KOPT-K1 (cell line): ENCODE data around the gene KLK15.

Source experiments
- H3K27ac ChIP-seq: fragments of 200-600 bp; sonication (generic); 2 replicates; pipeline ENCODE4 v1.5.1; 2016; ENCODE audit warnings: antibody characterized with exemption, mild to moderate bottlenecking, low read depth, low read length; ENCODE audit not compliant: poor library complexity, severe bottlenecking
- H3K36me3 ChIP-seq: fragments of 200-600 bp; sonication (generic); 2 replicates; pipeline ENCODE4 v1.5.1; 2017; ENCODE audit warnings: antibody characterized with exemption, mild to moderate bottlenecking, low read length, moderate library complexity; ENCODE audit not compliant: insufficient read depth
- H3K9me3 ChIP-seq: fragments of 200-600 bp; sonication (generic); 2 replicates; pipeline ENCODE4 v1.5.1; 2017; ENCODE audit warnings: antibody characterized with exemption, low read length, mild to moderate bottlenecking; ENCODE audit not compliant: insufficient read depth, poor library complexity, severe bottlenecking

The KLK15 gene

DNA sequence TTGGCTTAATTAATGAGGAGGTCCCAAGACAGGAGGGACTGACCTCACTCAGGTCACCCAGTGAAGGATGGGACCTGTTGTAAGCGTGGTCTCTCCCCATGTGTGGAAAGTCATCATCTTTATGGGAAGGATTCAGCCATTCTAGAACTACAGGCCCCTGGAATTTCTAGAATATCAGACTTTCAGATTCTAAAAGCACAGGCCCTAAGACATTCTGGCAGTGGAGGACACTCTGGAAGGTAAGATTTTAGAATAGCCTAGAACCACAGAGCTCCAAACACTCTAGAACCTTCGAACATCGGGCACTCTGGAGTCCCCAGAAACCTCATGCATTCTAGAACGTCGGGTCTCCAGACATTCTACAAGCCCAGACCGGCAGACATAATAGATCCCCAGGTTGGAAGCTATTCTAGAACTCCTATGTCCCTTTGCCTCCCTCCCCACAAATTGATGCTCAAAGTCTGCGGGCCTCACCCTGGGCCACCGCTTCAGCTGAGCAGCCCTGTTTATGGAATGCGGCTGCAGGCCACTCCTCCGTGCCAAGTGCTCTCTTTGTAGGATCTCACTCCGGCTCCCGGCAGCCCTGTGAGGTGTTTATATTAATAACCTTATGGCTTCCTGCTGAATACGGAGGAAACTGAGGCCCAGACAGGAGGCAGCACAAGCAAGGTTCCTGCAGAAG, 1.9 kb upstream of the KLK15 start:
- H3K27ac ChIP-seq, result no peak overlapping the region

DNA sequence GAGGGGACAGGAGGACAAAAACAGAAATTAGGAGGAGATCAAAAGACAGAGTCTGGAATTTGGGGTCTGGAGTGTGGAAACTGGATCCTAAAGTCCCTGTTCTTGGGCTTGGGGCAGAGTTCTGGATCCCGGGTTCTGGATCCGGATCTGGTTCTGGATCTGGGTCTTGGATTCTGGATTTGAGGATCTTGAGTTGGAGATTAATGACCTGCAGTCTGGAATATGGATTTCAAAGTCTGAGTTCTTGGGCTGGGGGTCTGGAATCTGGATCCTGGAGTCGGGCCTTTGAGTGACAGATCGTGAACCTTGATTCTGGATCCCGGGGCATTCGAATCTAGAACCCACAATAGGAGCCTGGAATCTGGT, 411 bp upstream of the KLK15 start:
- Histone ChIP-seq H3K27ac (no peak overlapping the region), H3K9me3 (no peaks in the 10 kb centered on the region), H3K36me3 (no peaks in the 10 kb centered on the region)

More for the DNA sequence above, 1.9 kb upstream of the KLK15 start:
- no peaks in the 10 kb centered on the region for H3K36me3 ChIP-seq
- no peaks in the 10 kb centered on the region for H3K9me3 ChIP-seq

DNA sequence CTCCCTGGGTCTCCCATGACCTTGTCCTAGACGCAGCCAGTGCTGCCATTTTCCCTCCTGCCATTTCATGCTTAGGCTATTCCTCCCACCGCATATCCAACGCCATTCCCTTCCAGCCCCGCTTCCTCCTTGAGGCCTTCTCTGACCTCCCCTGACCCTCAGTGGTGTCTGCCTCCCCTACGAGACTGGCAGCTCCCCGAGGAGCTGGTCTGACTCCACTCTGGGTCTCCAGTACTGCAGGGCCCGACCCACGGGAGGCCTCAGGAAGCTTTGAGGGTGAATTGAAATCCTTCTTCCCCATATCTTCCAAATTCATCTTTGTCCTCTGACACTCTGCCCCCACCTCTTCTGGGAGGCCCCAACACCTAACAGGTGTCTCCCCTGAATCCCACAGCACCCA, 708 bp downstream of the KLK15 start:
- H3K36me3 ChIP-seq, result no peaks in the 10 kb centered on the region
- H3K9me3 ChIP-seq, result no peaks in the 10 kb centered on the region
- no peak overlapping the region for H3K27ac ChIP-seq

DNA sequence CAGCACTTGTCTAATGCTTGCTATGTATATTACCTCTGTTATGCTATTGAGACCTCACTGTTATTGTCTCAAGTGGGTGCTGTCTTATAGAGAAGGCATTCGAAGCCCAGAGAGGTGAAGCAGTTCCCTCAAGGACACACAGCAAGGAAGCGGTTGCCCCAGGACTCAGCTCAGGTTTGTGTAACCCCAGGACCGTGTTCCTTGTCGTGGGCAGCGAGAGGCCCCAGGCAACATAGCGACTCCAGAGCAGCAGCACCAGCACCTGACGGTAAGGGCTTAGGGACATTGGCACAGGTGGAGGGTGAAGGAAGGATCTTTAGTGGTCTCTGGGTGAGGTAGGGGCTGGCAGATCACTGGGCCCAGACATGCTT, 2.4 kb downstream of the KLK15 start:
- no peak overlapping the region for H3K27ac ChIP-seq
- no peaks in the 10 kb centered on the region for H3K9me3 ChIP-seq
- no peaks in the 10 kb centered on the region for H3K36me3 ChIP-seq

DNA sequence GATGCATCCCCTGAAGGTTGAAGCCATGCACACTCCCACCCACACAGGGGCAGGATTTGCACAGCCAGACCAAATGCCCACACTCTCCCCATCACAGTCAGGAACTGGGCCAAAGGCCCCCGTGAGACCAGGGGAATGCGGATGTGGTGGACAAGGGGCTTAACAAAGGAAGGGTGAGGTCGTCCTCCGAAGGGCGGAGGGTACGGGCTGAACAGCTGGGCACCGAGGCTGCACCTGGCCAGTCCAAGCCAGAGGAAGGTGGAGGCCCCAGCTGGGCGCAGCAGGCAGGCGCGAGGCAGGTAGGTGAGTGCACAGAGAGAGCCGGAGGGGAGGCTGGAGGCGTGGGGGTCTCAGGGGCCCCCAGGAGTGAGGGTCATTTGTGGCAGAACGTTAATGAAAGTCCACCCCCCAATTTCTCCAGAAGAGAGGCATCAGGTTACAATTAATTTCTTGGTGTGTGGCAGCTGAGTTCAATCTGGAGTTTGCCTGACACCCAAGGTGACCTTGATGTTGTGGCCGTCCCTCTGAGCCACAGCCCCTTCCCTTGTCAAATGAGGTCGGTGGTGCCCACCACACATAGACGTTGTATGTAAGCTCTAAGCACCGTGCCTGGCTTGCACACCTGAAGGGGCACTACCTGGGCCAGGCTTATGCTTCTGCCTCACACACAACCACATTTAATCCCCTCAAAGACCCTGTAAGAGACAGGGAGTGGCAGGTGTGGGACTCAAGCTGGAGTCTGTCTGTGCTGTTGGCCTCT, 2.9 kb downstream of the KLK15 start:
- Histone ChIP-seq H3K36me3 (no peaks in the 10 kb centered on the region), H3K9me3 (no peaks in the 10 kb centered on the region), H3K27ac (no peak overlapping the region)

DNA sequence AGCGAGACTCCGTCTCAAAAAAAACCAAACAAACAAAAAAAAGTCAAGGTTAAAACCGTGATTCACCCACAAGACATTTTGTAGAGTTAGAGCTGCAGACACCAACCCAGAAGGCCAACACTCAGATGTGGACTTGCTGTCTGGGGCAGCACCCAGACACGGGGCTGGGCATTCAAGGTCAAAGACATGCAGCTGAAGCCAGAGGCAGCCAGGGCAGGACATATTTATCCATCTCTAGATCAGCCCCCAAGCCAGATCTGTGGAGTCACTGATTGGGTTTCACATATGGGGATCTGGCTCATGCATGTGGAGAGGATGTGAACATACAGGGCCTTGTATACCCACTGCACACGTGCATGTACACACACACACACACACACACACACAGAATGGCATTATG, 3.6 kb downstream of the KLK15 start:
- no peak overlapping the region for H3K27ac ChIP-seq
- H3K9me3 ChIP-seq, result no peaks in the 10 kb centered on the region
- no peaks in the 10 kb centered on the region for H3K36me3 ChIP-seq

DNA sequence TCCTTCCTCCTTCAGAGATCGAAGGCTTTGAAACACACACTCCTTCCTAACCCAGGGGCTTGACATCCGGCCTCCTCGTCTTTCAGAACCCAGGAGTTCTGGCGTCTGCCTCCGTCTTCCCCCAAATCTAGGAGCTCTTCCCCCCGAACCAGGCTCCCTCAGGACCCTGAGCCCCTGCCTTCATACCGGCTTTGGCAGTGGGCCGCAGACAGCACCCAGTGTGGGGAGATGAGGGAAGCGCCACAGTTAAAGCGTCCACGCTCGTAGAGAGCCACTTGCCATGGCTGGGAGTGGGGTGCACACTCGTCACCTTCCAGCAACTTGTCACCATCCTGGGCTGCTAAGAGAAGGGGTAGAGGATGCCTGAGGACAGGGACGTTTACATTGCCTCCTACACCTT, 5.9 kb downstream of the KLK15 start:
- no peaks in the 10 kb centered on the region for H3K36me3 ChIP-seq

DNA sequence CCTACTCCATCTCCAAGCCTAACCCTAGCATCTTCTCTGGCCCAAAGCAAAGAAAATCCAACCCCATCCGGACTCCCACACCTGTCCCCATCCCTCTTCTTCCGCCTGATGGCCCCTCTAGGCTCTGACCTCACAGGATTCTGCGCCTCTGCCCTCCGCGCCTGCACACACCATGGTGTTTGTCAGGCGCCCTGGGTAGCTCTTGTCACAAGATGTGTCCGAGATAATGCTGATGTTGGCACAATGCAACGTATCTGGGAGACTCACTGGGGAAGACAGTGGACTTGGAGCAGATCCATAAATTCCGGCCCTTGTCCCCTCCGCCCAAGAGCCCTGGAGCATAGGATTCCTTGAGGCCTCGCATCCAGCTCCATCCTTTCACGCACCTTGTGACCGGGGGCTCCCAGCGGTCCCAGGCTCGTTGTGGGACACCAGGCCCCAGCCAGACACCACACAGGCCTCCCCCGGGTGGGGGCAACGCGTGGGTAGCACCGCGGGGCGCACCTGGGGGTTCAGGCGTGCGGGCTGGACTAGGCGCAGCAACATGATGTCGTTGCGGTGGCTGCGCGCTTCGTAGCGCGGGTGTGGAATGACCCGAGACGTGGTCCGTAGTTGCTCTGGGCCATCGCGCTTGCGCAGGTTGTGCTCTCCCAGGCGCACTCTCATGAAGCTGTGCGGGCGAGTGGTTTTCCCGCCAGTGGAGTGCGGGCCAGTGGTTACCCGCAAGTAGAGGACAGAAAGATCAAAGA, 6.7 kb downstream of the KLK15 start:
- no peaks in the 10 kb centered on the region for H3K9me3 ChIP-seq
- H3K27ac ChIP-seq, result no peak overlapping the region
- no peaks in the 10 kb centered on the region for H3K36me3 ChIP-seq

More for the DNA sequence above, 5.9 kb downstream of the KLK15 start:
- H3K27ac ChIP-seq, result no peak overlapping the region
- H3K9me3 ChIP-seq, result no peaks in the 10 kb centered on the region

DNA sequence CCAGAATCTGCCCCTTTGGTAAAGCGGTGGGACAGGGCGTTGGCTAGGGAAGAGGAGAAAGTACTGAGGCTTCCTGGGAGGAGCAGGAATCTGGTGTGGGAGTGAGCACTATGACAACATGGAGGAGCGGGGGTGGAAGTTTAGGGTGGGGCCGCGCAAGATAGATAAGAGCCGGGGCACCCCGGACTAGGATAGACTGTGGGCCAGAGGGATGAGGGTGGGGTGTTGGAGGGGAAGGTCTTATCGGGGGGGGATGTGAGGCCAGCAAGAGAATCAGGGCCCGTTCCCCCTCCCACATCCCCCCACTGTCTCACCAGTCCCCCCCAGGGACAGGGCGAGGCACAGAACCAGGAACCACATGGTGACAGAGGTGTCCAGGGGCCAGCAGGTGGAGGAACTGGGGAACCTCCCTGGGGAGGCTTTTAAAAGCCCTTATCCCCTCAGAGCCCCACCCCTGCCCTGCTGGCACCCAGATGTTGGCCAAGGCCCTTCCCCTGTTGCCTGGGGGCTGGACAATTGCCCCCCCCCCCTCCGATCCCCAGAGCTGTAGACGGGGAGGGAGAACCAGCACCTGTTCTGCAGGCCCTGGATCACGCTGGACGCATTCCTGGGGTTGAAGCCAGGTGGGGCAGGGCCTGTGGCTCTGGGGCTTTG, 9.9 kb downstream of the KLK15 start, which contains the start of gene KLK1:
KLK1 (minus strand) TSS at position 399 of the 654 bp plus-strand sequence; CDS start at position 360, 39 bp downstream.
- H3K27ac ChIP-seq, result no peak within 1 kb of the TSS
- no peaks in the 10 kb centered on the region for H3K9me3 ChIP-seq
- H3K36me3 ChIP-seq, result no peaks in the 10 kb centered on the region

DNA sequence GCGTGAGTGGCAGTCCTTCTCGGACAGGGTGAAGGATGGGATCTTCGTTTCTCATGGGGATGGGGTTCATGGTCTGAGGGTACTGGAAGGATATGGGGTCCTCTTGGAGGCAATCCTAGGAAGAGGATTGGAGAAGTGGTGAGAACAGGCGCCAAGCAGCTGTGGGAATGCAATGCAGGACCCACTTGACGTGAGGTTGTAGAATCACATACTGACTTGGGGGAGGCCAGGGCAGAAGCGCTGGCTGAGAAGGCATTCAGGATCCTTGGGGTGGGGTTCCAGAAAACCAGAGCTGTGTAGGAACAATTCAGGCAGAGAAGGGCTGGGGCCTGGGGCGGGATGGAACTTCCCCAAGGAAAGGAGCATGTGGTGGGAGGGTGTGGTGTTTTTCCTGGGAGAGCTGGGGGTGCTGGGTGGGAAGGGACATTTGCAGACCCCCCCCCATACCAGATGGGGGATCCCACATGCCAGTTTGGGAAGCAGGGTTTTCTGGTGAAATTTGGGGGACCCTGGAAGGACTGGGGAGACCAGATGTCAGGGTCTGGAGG, 10.6 kb downstream of the KLK15 start:
- Histone ChIP-seq H3K27ac (no peak overlapping the region), H3K36me3 (no peaks in the 10 kb centered on the region), H3K9me3 (no peaks in the 10 kb centered on the region)

DNA sequence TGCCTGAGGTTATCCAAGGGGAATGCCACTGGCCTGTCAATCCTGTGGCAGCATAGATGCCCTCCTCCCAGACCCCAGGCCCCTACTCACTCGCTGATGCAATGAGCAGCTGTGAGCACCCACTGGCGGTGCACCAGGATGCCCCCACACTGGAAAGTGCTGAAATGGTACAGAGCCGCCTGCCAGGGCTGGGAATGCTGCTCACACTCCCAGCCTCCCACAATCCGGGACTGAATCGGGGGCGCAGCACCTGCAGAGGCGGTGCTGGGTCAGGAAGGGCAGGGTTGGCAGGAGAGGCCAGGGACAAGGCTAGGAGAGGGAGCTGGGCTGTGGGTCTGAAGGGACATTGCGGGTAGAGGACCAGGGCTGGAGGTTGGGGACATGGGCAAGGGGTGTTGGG, 11.8 kb downstream of the KLK15 start:
- H3K27ac ChIP-seq, result no peak overlapping the region
- H3K9me3 ChIP-seq, result no peaks in the 10 kb centered on the region
- H3K36me3 ChIP-seq, result no peaks in the 10 kb centered on the region

DNA sequence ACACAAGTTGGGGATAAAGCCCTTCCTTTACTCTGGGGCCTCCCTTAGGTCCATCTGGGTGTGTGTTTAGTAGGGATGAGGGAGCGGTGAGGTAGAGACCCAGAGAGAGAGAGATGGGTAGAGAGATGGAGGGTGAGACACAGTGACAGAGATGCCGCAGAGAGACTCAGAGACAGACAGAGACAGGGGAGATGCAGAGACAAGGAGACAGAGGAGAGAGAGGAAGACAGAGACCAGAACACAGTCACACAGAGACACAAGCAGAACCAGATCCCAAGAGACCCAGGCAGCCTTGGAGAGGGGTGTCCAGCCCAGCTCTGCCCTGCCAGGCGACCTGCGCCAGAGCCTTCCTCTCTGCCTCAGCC, 12.1 kb downstream of the KLK15 start:
- no peaks in the 10 kb centered on the region for H3K36me3 ChIP-seq
- H3K27ac ChIP-seq, result no peak overlapping the region
- H3K9me3 ChIP-seq, result no peaks in the 10 kb centered on the region

DNA sequence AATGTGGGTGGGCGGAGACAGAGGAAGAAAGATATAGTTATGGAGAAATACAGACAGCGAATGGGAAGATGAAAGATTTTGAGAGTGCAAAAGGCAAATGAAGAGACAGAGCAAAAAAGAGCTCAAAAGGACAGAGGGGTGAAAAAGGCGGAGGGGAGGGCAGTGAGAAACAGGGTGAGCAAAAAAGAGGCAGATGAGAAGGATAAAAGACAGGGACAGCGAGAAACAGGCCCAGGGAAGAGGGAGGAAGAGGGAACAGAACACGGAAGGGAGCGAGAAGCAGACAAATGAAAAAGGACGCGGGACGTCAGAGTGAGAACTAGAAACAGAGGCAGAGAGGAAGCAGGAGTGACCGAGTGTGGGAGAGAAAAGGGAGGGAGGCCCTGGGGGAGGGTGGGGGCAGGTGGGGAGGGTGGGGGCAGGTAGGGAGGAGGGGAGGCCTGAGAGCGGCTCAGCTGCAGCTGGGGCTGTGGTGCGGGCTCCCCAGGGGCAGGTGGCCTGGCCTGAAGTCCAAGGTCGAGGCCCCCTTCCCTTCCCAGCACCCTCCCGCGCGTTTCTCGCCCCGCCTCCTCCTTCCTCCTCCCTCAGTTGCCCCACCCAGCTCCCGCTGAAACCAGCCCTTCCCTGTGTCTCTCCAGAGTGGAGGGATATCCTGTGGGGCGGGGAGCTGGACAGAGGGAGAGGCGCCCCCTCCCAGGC, 12.7 kb downstream of the KLK15 start:
- no peaks in the 10 kb centered on the region for H3K36me3 ChIP-seq
- no peak overlapping the region for H3K27ac ChIP-seq
- no peaks in the 10 kb centered on the region for H3K9me3 ChIP-seq

DNA sequence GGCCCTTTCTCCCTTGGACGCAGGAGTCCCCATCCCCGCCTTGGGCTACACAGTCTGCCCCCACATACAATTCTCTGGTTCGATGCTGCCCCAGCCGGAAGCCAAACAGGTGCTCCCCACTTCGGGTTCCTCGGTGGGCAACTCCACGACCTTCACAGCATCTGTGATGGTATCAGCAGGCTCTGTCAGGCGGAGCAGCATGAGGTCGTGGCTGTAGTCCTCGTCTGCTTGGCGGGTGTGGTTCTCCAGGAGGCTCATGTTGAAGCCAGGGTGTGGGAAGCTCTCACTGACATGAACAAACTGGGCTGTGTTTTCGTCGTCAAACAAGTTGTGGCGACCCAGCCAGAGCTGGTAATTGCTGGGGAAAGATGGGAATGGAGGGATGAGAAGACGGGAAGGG, 13.3 kb downstream of the KLK15 start:
- no peak overlapping the region for H3K27ac ChIP-seq
- H3K9me3 ChIP-seq, result no peaks in the 10 kb centered on the region
- H3K36me3 ChIP-seq, result no peaks in the 10 kb centered on the region
